ENCODE measurements around the gene KCNMA1.

The KCNMA1 gene

GRCh38 chr10:77631241-77631640 lies 6.4 kb downstream of the KCNMA1 start:
- Histone ChIP-seq H3K4me1 (ENCODE audit: control insufficient read depth, insufficient read depth, low read length, poor library complexity, severe bottlenecking) (peaks cover 16% of the 10 kb centered on the region), H3K36me3 (ENCODE audit: control insufficient read depth, insufficient read depth, low read length) (peaks cover 10% of the 10 kb centered on the region), H3K4me3 (ENCODE audit: extremely low read depth, insufficient read depth, low read length, poor library complexity, severe bottlenecking) (no peak overlapping the region), H3K9me3 (ENCODE audit: control insufficient read depth, low read length) (peaks cover 10% of the 10 kb centered on the region), H3K27ac (ENCODE audit: low read depth, low read length, severe bottlenecking) (no peak overlapping the region)
- WGBS, 2 experiments (ENCODE audit: insufficient coverage in 2 of 2): 91 to 96% methylated on average over 6 to 7 of the region's 7 CpGs

GRCh38 chr10:77630507-77630848 lies 7.1 kb downstream of the KCNMA1 start:
- WGBS, 2 experiments (ENCODE audit: insufficient coverage in 2 of 2): 91 to 94% methylated on average over 4 to 5 of the region's 5 CpGs
- peaks cover 10% of the 10 kb centered on the region for H3K36me3 ChIP-seq (ENCODE audit: control insufficient read depth, insufficient read depth, low read length)
- no peak overlapping the region for H3K4me3 ChIP-seq (ENCODE audit: extremely low read depth, insufficient read depth, low read length, poor library complexity, severe bottlenecking)
- no peak overlapping the region for H3K27ac ChIP-seq (ENCODE audit: low read depth, low read length, severe bottlenecking)
- H3K4me1 ChIP-seq (ENCODE audit: control insufficient read depth, insufficient read depth, low read length, poor library complexity, severe bottlenecking): peaks cover 16% of the 10 kb centered on the region
- H3K9me3 ChIP-seq (ENCODE audit: control insufficient read depth, low read length): peaks cover 10% of the 10 kb centered on the region

GRCh38 chr10:77629775-77630506 lies 7.7 kb downstream of the KCNMA1 start:
- H3K4me3 ChIP-seq (ENCODE audit: extremely low read depth, insufficient read depth, low read length, poor library complexity, severe bottlenecking): no peak overlapping the region
- 89 to 98% methylated on average over 6 to 9 of the region's 11 CpGs for WGBS, 2 experiments (ENCODE audit: insufficient coverage in 2 of 2)
- H3K4me1 ChIP-seq (ENCODE audit: control insufficient read depth, insufficient read depth, low read length, poor library complexity, severe bottlenecking): peaks cover 16% of the 10 kb centered on the region
- H3K9me3 ChIP-seq (ENCODE audit: control insufficient read depth, low read length): peaks cover 10% of the 10 kb centered on the region
- peaks cover 10% of the 10 kb centered on the region for H3K36me3 ChIP-seq (ENCODE audit: control insufficient read depth, insufficient read depth, low read length)
- H3K27ac ChIP-seq (ENCODE audit: low read depth, low read length, severe bottlenecking): no peak overlapping the region

- Histone ChIP-seq H3K27ac (ENCODE audit: low read depth, low read length, severe bottlenecking) (no peak overlapping the region), H3K9me3 (ENCODE audit: control insufficient read depth, low read length) (peaks cover 10% of the 10 kb centered on the region), H3K36me3 (ENCODE audit: control insufficient read depth, insufficient read depth, low read length) (peaks cover 10% of the 10 kb centered on the region), H3K4me3 (ENCODE audit: extremely low read depth, insufficient read depth, low read length, poor library complexity, severe bottlenecking) (no peak overlapping the region), H3K4me1 (ENCODE audit: control insufficient read depth, insufficient read depth, low read length, poor library complexity, severe bottlenecking) (peaks cover 16% of the 10 kb centered on the region)
- WGBS, 2 experiments (ENCODE audit: insufficient coverage in 2 of 2): 67 to 71% methylated on average over 8 of the region's 8 CpGs
Observed at GRCh38 chr10:77628906-77629730, 8.5 kb downstream of the KCNMA1 start.

- whole genome bisulfite sequencing, 2 experiments (ENCODE audit: insufficient coverage in 2 of 2): 88 to 93% methylated on average over 3 to 7 of the region's 8 CpGs
- Histone ChIP-seq H3K27ac (ENCODE audit: low read depth, low read length, severe bottlenecking) (no peak overlapping the region), H3K4me1 (ENCODE audit: control insufficient read depth, insufficient read depth, low read length, poor library complexity, severe bottlenecking) (peaks cover 16% of the 10 kb centered on the region), H3K4me3 (ENCODE audit: extremely low read depth, insufficient read depth, low read length, poor library complexity, severe bottlenecking) (no peak overlapping the region), H3K36me3 (ENCODE audit: control insufficient read depth, insufficient read depth, low read length) (peaks cover 8% of the 10 kb centered on the region), H3K9me3 (ENCODE audit: control insufficient read depth, low read length) (peaks cover 10% of the 10 kb centered on the region)
Observed at GRCh38 chr10:77626266-77626935, 11.2 kb downstream of the KCNMA1 start.

GRCh38 chr10:77625379-77625778 lies 12.2 kb downstream of the KCNMA1 start:
- 80 to 100% methylated on average over 1 to 2 of the region's 3 CpGs for WGBS, 2 experiments (ENCODE audit: insufficient coverage in 2 of 2)
- Histone ChIP-seq H3K9me3 (ENCODE audit: control insufficient read depth, low read length) (peaks cover 10% of the 10 kb centered on the region), H3K36me3 (ENCODE audit: control insufficient read depth, insufficient read depth, low read length) (peaks cover 3% of the 10 kb centered on the region), H3K4me3 (ENCODE audit: extremely low read depth, insufficient read depth, low read length, poor library complexity, severe bottlenecking) (no peak overlapping the region), H3K4me1 (ENCODE audit: control insufficient read depth, insufficient read depth, low read length, poor library complexity, severe bottlenecking) (peaks cover 16% of the 10 kb centered on the region), H3K27ac (ENCODE audit: low read depth, low read length, severe bottlenecking) (no peak overlapping the region)

- Histone ChIP-seq H3K36me3 (ENCODE audit: control insufficient read depth, insufficient read depth, low read length) (peaks cover 3% of the 10 kb centered on the region), H3K4me1 (ENCODE audit: control insufficient read depth, insufficient read depth, low read length, poor library complexity, severe bottlenecking) (no peaks in the 10 kb centered on the region), H3K9me3 (ENCODE audit: control insufficient read depth, low read length) (no peaks in the 10 kb centered on the region), H3K27ac (ENCODE audit: low read depth, low read length, severe bottlenecking) (no peak overlapping the region), H3K4me3 (ENCODE audit: extremely low read depth, insufficient read depth, low read length, poor library complexity, severe bottlenecking) (no peak overlapping the region)
- WGBS, 2 experiments (ENCODE audit: insufficient coverage in 2 of 2): 88 to 91% methylated on average over 3 to 4 of the region's 4 CpGs
Observed at GRCh38 chr10:77622889-77623291, 14.7 kb downstream of the KCNMA1 start.

- Histone ChIP-seq H3K36me3 (ENCODE audit: control insufficient read depth, insufficient read depth, low read length) (peaks cover 3% of the 10 kb centered on the region), H3K9me3 (ENCODE audit: control insufficient read depth, low read length) (no peaks in the 10 kb centered on the region), H3K4me3 (ENCODE audit: extremely low read depth, insufficient read depth, low read length, poor library complexity, severe bottlenecking) (no peak overlapping the region), H3K27ac (ENCODE audit: low read depth, low read length, severe bottlenecking) (no peak overlapping the region), H3K4me1 (ENCODE audit: control insufficient read depth, insufficient read depth, low read length, poor library complexity, severe bottlenecking) (no peaks in the 10 kb centered on the region)
- WGBS, 2 experiments (ENCODE audit: insufficient coverage in 2 of 2): 94% methylated on average over 2 to 3 of the region's 6 CpGs
Observed at GRCh38 chr10:77620731-77621130, 16.9 kb downstream of the KCNMA1 start.

- H3K36me3 ChIP-seq (ENCODE audit: control insufficient read depth, insufficient read depth, low read length): peaks cover 3% of the 10 kb centered on the region
- H3K4me3 ChIP-seq (ENCODE audit: extremely low read depth, insufficient read depth, low read length, poor library complexity, severe bottlenecking): no peak overlapping the region
- WGBS, 2 experiments (ENCODE audit: insufficient coverage in 2 of 2): 90 to 96% methylated on average over 7 of the region's 13 CpGs
- no peak overlapping the region for H3K27ac ChIP-seq (ENCODE audit: low read depth, low read length, severe bottlenecking)
- H3K4me1 ChIP-seq (ENCODE audit: control insufficient read depth, insufficient read depth, low read length, poor library complexity, severe bottlenecking): no peaks in the 10 kb centered on the region
- H3K9me3 ChIP-seq (ENCODE audit: control insufficient read depth, low read length): no peaks in the 10 kb centered on the region
Observed at GRCh38 chr10:77619964-77620703, 17.5 kb downstream of the KCNMA1 start.

- Histone ChIP-seq H3K27ac (ENCODE audit: low read depth, low read length, severe bottlenecking) (no peak overlapping the region), H3K4me1 (ENCODE audit: control insufficient read depth, insufficient read depth, low read length, poor library complexity, severe bottlenecking) (no peaks in the 10 kb centered on the region), H3K36me3 (ENCODE audit: control insufficient read depth, insufficient read depth, low read length) (peaks cover 3% of the 10 kb centered on the region), H3K9me3 (ENCODE audit: control insufficient read depth, low read length) (no peaks in the 10 kb centered on the region), H3K4me3 (ENCODE audit: extremely low read depth, insufficient read depth, low read length, poor library complexity, severe bottlenecking) (no peak overlapping the region)
- WGBS, 2 experiments (ENCODE audit: insufficient coverage in 2 of 2): 74 to 100% methylated on average over 2 to 3 of the region's 4 CpGs
Observed at GRCh38 chr10:77618117-77618516, 19.5 kb downstream of the KCNMA1 start.

Measured in mesodermal cell (in vitro differentiated cells).